Measurements from ENCODE around the gene LSR. TPM values are rescaled to one million over a fixed set of nuclear protein-coding genes. Genes with fewer than 3 reads are reported as not detected.

LSR gene
- polyA plus RNA-seq, 3 donors, result 0.08 to 0.17 TPM; not detected in 1

GRCh38 chr19:35281303-35281702 is 32.5 kb downstream of the LSR start:
- H3K36me3 Mint-ChIP-seq, result peaks cover 35 to 36% of the 10 kb centered on the region in 2 donors
- no peak overlapping the region for H3K4me2 ChIP-seq (replicated peaks; ENCODE audit: extremely low read depth, low read length, poor library complexity, severe bottlenecking)
- 63% methylated on average over 2 of the region's 4 CpGs for WGBS (ENCODE audit: insufficient coverage)
- H4K20me1 ChIP-seq (ENCODE audit: insufficient read depth, low read length), result peaks cover 37% of the 10 kb centered on the region
- H3K9ac ChIP-seq (ENCODE audit: insufficient read depth, low read length, poor library complexity, severe bottlenecking), result no peak overlapping the region
- H3K4me3 Mint-ChIP-seq, result peak overlapping the region in 1 of 2 donors; percentile 11
- no peaks in the 10 kb centered on the region for H3K79me2 ChIP-seq (ENCODE audit: insufficient read depth, low read length)
- intact Hi-C loops (cut with micrococcal nuclease), result loop anchor here (1.0 to 5.0 kb wide), 2 partner anchors 9 to 61 kb away; no protein-coding TSS in a partner anchor
- H3K4me3 ChIP-seq (replicated peaks in 1 of 3; ENCODE audit: low read depth in 2 of 3, low read length in 3 of 3), result no peak overlapping the region
- peaks cover 0 to 2% (median 0%) of the 10 kb centered on the region in 7 donors for H3K9me3 Mint-ChIP-seq
- H3K27ac Mint-ChIP-seq, result peak overlapping the region in 6 of 7 donors; percentile 20 to 85 (median 58)
- H3K4me1 Mint-ChIP-seq, result peaks cover 48% of the 10 kb centered on the region
- no peak overlapping the region for H2AFZ ChIP-seq (ENCODE audit: insufficient read depth, low read depth, low read length, poor library complexity, severe bottlenecking)
- TF ChIP-seq CTCF (IDR thresholded peaks at IDR 0.05), result no peak
- peaks cover 13 to 16% (median 14%) of the 10 kb centered on the region in 3 donors for H3K27me3 Mint-ChIP-seq (ENCODE audit: low read depth in 3 of 3)
- peak overlapping the region in 1 of 2 donors; percentile 59 for H3K27ac ChIP-seq (ENCODE audit: low read depth in 1 of 2, low read length in 2 of 2)
- DNase-seq, result no peak
- H3K36me3 ChIP-seq (replicated peaks in 1 of 2; ENCODE audit: control insufficient read depth in 1 of 2, insufficient read depth in 2 of 2, low read length in 2 of 2), result peaks cover 29 to 37% of the 10 kb centered on the region in 2 donors
- H3K27me3 ChIP-seq (ENCODE audit: control insufficient read depth in 2 of 2, insufficient read depth in 2 of 2, low read length in 2 of 2), result no peaks in the 10 kb centered on the region
- H3K9me3 ChIP-seq (replicated peaks in 1 of 2; ENCODE audit: control insufficient read depth in 1 of 2, insufficient read depth in 1 of 2, low read length in 2 of 2), result no peaks in the 10 kb centered on the region
- H3K4me1 ChIP-seq (ENCODE audit: control insufficient read depth in 1 of 2, insufficient read depth in 2 of 2, low read length in 2 of 2), result peaks cover 34 to 52% of the 10 kb centered on the region in 2 donors

- H2AFZ ChIP-seq (ENCODE audit: insufficient read depth, low read depth, low read length, poor library complexity, severe bottlenecking), result peak overlapping the region; percentile 6
- no peak overlapping the region for H3K4me2 ChIP-seq (replicated peaks; ENCODE audit: extremely low read depth, low read length, poor library complexity, severe bottlenecking)
- H3K4me1 ChIP-seq (ENCODE audit: control insufficient read depth in 1 of 2, insufficient read depth in 2 of 2, low read length in 2 of 2), result peaks cover 34 to 52% of the 10 kb centered on the region in 2 donors
- H3K27me3 ChIP-seq (ENCODE audit: control insufficient read depth in 2 of 2, insufficient read depth in 2 of 2, low read length in 2 of 2), result no peaks in the 10 kb centered on the region
- intact Hi-C loops (cut with micrococcal nuclease), result loop anchor here in 1 of 2 donors (5.0 kb wide), 1 partner anchor 58 kb away; no protein-coding TSS in a partner anchor
- H3K9me3 ChIP-seq (replicated peaks in 1 of 2; ENCODE audit: control insufficient read depth in 1 of 2, insufficient read depth in 1 of 2, low read length in 2 of 2), result no peaks in the 10 kb centered on the region
- Mint-ChIP-seq H3K36me3 (peaks cover 5 to 7% of the 10 kb centered on the region in 2 donors), H3K27ac (peak overlapping the region in 3 of 7 donors; percentile 50 to 70 (median 68)), H3K27me3 (ENCODE audit: low read depth in 3 of 3) (peaks cover 14 to 16% (median 15%) of the 10 kb centered on the region in 3 donors), H3K9me3 (peaks cover 0 to 2% (median 0%) of the 10 kb centered on the region in 7 donors), H3K4me3 (peak overlapping the region in 1 of 2 donors; percentile 34), H3K4me1 (peaks cover 48% of the 10 kb centered on the region)
- no peak for TF ChIP-seq CTCF (IDR thresholded peaks at IDR 0.05)
- H3K9ac ChIP-seq (ENCODE audit: insufficient read depth, low read length, poor library complexity, severe bottlenecking), result no peak overlapping the region
- peaks cover 9% of the 10 kb centered on the region for H4K20me1 ChIP-seq (ENCODE audit: insufficient read depth, low read length)
- no peak for DNase-seq
- no peak overlapping the region for H3K4me3 ChIP-seq (replicated peaks in 1 of 3; ENCODE audit: low read depth in 2 of 3, low read length in 3 of 3)
- H3K27ac ChIP-seq (ENCODE audit: low read depth in 1 of 2, low read length in 2 of 2), result no peak overlapping the region
- WGBS (ENCODE audit: insufficient coverage), result 69% methylated on average over 13 of the region's 17 CpGs
- H3K36me3 ChIP-seq (replicated peaks in 1 of 2; ENCODE audit: control insufficient read depth in 1 of 2, insufficient read depth in 2 of 2, low read length in 2 of 2), result peaks cover 0 to 6% of the 10 kb centered on the region in 2 donors
- no peaks in the 10 kb centered on the region for H3K79me2 ChIP-seq (ENCODE audit: insufficient read depth, low read length)
Observed at GRCh38 chr19:35284153-35285094, 35.6 kb downstream of the LSR start.

All from CD14-positive monocyte (primary cell).